ENCODE data around the gene CDH4. TPM values are rescaled to one million over a fixed set of nuclear protein-coding genes. Genes with fewer than 3 reads are reported as not detected.

Gene CDH4
- total RNA-seq, 1 donor from 2014 or later, result 2.9 TPM

- Histone ChIP-seq H3K27ac (no peak overlapping the region), H3K79me2 (ENCODE audit: low read depth) (no peaks in the 10 kb centered on the region), H3K9me3 (ENCODE audit: low read depth) (no peaks in the 10 kb centered on the region), H3K4me1 (no peaks in the 10 kb centered on the region), H3K4me2 (no peak overlapping the region), H3K4me3 (no peak overlapping the region), H3K27me3 (no peaks in the 10 kb centered on the region), H4K20me1 (ENCODE audit: low read depth) (no peaks in the 10 kb centered on the region), H3F3A (ENCODE audit: low read depth) (no peaks in the 10 kb centered on the region), H3K36me3 (no peaks in the 10 kb centered on the region), H3K9ac (no peak overlapping the region), H2AFZ (replicated peaks) (no peak overlapping the region)
- H3K27ac Mint-ChIP-seq, result peak overlapping the region; percentile 78
- H3K27me3 Mint-ChIP-seq (ENCODE audit: insufficient read depth, low read depth), result no peaks in the 10 kb centered on the region
- no peak for DNase-seq (ENCODE audit: low spot score)
- H3K4me1 Mint-ChIP-seq, result peaks cover 10% of the 10 kb centered on the region
- no peak for TF ChIP-seq CTCF (IDR thresholded peaks at IDR 0.05)
- no peak for TF ChIP-seq EZH2phosphoT487 (IDR thresholded peaks at IDR 0.05)
- no peak for TF ChIP-seq EZH2 (IDR thresholded peaks at IDR 0.05)
- no peak overlapping the region for H3K4me3 Mint-ChIP-seq
- no peaks in the 10 kb centered on the region for H3K36me3 Mint-ChIP-seq
- H3K9me3 Mint-ChIP-seq, result no peaks in the 10 kb centered on the region
These were observed 487.7 kb downstream of the CDH4 start for GRCh38 chr20:61739832-61740118.

GRCh38 chr20:61742097-61742825 is 490.2 kb downstream of the CDH4 start:
- no peak overlapping the region for H3K4me3 ChIP-seq
- H2AFZ ChIP-seq (replicated peaks), result no peak overlapping the region
- TF ChIP-seq EZH2phosphoT487 (IDR thresholded peaks at IDR 0.05), result no peak
- TF ChIP-seq CTCF (IDR thresholded peaks at IDR 0.05), result peak; percentile 49
- no peak overlapping the region for H3K4me3 Mint-ChIP-seq
- peaks cover 4% of the 10 kb centered on the region for H3K4me1 Mint-ChIP-seq
- H3K27me3 ChIP-seq, result no peaks in the 10 kb centered on the region
- peak; percentile 41 for DNase-seq (ENCODE audit: low spot score)
- H3K9me3 Mint-ChIP-seq, result peaks cover 7% of the 10 kb centered on the region
- no peaks in the 10 kb centered on the region for H3K27me3 Mint-ChIP-seq (ENCODE audit: insufficient read depth, low read depth)
- H4K20me1 ChIP-seq (ENCODE audit: low read depth), result no peaks in the 10 kb centered on the region
- no peaks in the 10 kb centered on the region for H3K9me3 ChIP-seq (ENCODE audit: low read depth)
- H3K27ac ChIP-seq, result no peak overlapping the region
- peaks cover 2% of the 10 kb centered on the region for H3K36me3 Mint-ChIP-seq
- no peaks in the 10 kb centered on the region for H3K36me3 ChIP-seq
- no peaks in the 10 kb centered on the region for H3F3A ChIP-seq (ENCODE audit: low read depth)
- no peaks in the 10 kb centered on the region for H3K4me1 ChIP-seq
- H3K27ac Mint-ChIP-seq, result no peak overlapping the region
- H3K4me2 ChIP-seq, result no peak overlapping the region
- H3K79me2 ChIP-seq (ENCODE audit: low read depth), result no peaks in the 10 kb centered on the region
- H3K9ac ChIP-seq, result no peak overlapping the region

- peaks cover 2% of the 10 kb centered on the region for H3K27me3 ChIP-seq
- Mint-ChIP-seq H3K4me1 (peaks cover 4% of the 10 kb centered on the region), H3K27me3 (ENCODE audit: insufficient read depth, low read depth) (no peaks in the 10 kb centered on the region), H3K27ac (no peak overlapping the region), H3K36me3 (peaks cover 6% of the 10 kb centered on the region), H3K9me3 (peaks cover 7% of the 10 kb centered on the region), H3K4me3 (no peak overlapping the region)
- H3F3A ChIP-seq (ENCODE audit: low read depth), result no peaks in the 10 kb centered on the region
- no peak overlapping the region for H2AFZ ChIP-seq (replicated peaks)
- no peak overlapping the region for H3K27ac ChIP-seq
- H3K36me3 ChIP-seq, result no peaks in the 10 kb centered on the region
- no peaks in the 10 kb centered on the region for H3K9me3 ChIP-seq (ENCODE audit: low read depth)
- no peaks in the 10 kb centered on the region for H4K20me1 ChIP-seq (ENCODE audit: low read depth)
- H3K9ac ChIP-seq, result no peak overlapping the region
- H3K4me2 ChIP-seq, result no peak overlapping the region
- no peaks in the 10 kb centered on the region for H3K79me2 ChIP-seq (ENCODE audit: low read depth)
- no peak for DNase-seq (ENCODE audit: low spot score)
- H3K4me1 ChIP-seq, result no peaks in the 10 kb centered on the region
- H3K4me3 ChIP-seq, result no peak overlapping the region
- TF ChIP-seq CTCF (IDR thresholded peaks at IDR 0.05) (no peak), EZH2 (IDR thresholded peaks at IDR 0.05) (no peak), EZH2phosphoT487 (IDR thresholded peaks at IDR 0.05) (no peak)
These were observed 491.5 kb downstream of the CDH4 start for GRCh38 chr20:61743606-61744005.

Data from neural progenitor cell (in vitro differentiated cells).